Sigmoid colon (tissue), 7 donors: ENCODE results near the gene GORAB. TPM values are rescaled to one million over a fixed set of nuclear protein-coding genes. Genes with fewer than 3 reads are reported as not detected.

Source experiments
- DNase-seq: peaks from one replicate; pipeline ENCODE4 v3.0.0-alpha.2; 2019
- H3K27ac ChIP-seq, 4 donors: fragments of 200-600 bp; sonication (generic); one replicate each; pipeline ENCODE4 v1.5.1; 2016 to 2019; ENCODE audit warnings: mild to moderate bottlenecking in 1 of 4
- H3K27me3 ChIP-seq, 3 donors: fragments of 200-600 bp; sonication (generic); one replicate each; pipeline ENCODE4 v1.5.1; 2019; ENCODE audit warnings: mild to moderate bottlenecking in 1 of 3
- H3K36me3 ChIP-seq, 4 donors: fragments of 200-600 bp; sonication (generic); one replicate each; pipeline ENCODE4 v1.5.1; 2016 to 2019
- H3K4me1 ChIP-seq, 4 donors: fragments of 200-600 bp; sonication (generic); one replicate each; pipeline ENCODE4 v1.5.1; 2017 to 2019
- H3K4me3 ChIP-seq, 4 donors: fragments of 200-600 bp; sonication (generic); one replicate each; pipeline ENCODE4 v1.5.1; 2017 to 2019; ENCODE audit warnings: mild to moderate bottlenecking in 2 of 4, moderate library complexity in 1 of 4
- H3K9me3 ChIP-seq, 4 donors: fragments of 200-600 bp in 3 of 4; sonication (generic) in 3 of 4; one replicate each; pipeline versions ENCODE4 v1.5.1 to v1.6.1; 2013 to 2019
- CTCF ChIP-seq, 4 experiments: fragments of 450-650 bp in 3 of 4; fragments of 200-600 bp in 1 of 4; IDR thresholded peaks; one replicate each; pipeline ENCODE4 v1.5.1; 2016 to 2019; ENCODE audit warnings: antibody characterized with exemption in 4 of 4, mild to moderate bottlenecking in 3 of 4, moderate library complexity in 2 of 4
- EP300 ChIP-seq, 4 donors: sonication (generic); formaldehyde crosslinking; IDR thresholded peaks; one replicate each; pipeline ENCODE4 v1.6.1; 2017; ENCODE audit warnings: antibody characterized with exemption in 4 of 4
- POLR2A ChIP-seq, 2 donors: fragments of 450-650 bp; IDR thresholded peaks; one replicate each; pipeline ENCODE4 v1.6.1; 2016; ENCODE audit warnings: antibody characterized with exemption in 2 of 2, mild to moderate bottlenecking in 2 of 2, moderate library complexity in 2 of 2
- POLR2AphosphoS5 ChIP-seq, 4 donors: sonication (generic); formaldehyde crosslinking; IDR thresholded peaks; one replicate each; pipeline ENCODE4 v1.6.1; 2017; ENCODE audit warnings: antibody characterized with exemption in 4 of 4
- WGBS, 2 donors: extraction: QIAGEN DNeasy Blood & Tissue Kit; methylation state at CpG; one replicate each; pipeline ENCODE4 v1.1.7; 2013; 5-methylcytosine and 5-hydroxymethylcytosine counted together
- intact Hi-C: fragments of 100-400 bp; cut with DNase I; formaldehyde crosslinking; loops from one replicate; pipeline ENCODE4 v1.15.1; 2023
- polyA plus RNA-seq, 3 donors: library from polyadenylated mRNA; stranded (reverse); fragments of 200-250 nt; gene quantifications; one replicate each; pipeline ENCODE4 v1.2.3, GENCODE V29; 2013
- total RNA-seq, 4 donors: library from RNA; depleted of rRNA; stranded (reverse); fragments of >200 nt; gene quantifications; one replicate each; pipeline ENCODE4 v1.1.0, GENCODE V29; 2016
- donor health status: healthy with polysubstance abuse.
- donor health status: Bipolar disorder and iron deficiency.
- donor health status: healthy.

GORAB gene
- total and polyA plus RNA-seq, 7 donors, result 4.8 to 13.8 (median 8.9) TPM

- no peak for DNase-seq
- Histone ChIP-seq H3K4me1 (no peaks in the 10 kb centered on the region), H3K36me3 (no peaks in the 10 kb centered on the region), H3K27me3 (peaks cover 0 to 11% (median 0%) of the 10 kb centered on the region in 3 donors), H3K9me3 (peaks cover 0 to 7% (median 0%) of the 10 kb centered on the region in 4 donors), H3K27ac (no peak overlapping the region), H3K4me3 (no peak overlapping the region)
- TF ChIP-seq POLR2A (IDR thresholded peaks at IDR 0.05) (no peak), EP300 (IDR thresholded peaks at IDR 0.05) (no peak), POLR2AphosphoS5 (IDR thresholded peaks at IDR 0.05) (no peak), CTCF (IDR thresholded peaks at IDR 0.05) (no peak)
- 62 to 82% methylated on average over 5 of the region's 5 CpGs for WGBS, 2 donors
- intact Hi-C loops, result no loop called here
These were observed 62.2 kb downstream of the GORAB start for GRCh38 chr1:170594066-170594626.

DNA sequence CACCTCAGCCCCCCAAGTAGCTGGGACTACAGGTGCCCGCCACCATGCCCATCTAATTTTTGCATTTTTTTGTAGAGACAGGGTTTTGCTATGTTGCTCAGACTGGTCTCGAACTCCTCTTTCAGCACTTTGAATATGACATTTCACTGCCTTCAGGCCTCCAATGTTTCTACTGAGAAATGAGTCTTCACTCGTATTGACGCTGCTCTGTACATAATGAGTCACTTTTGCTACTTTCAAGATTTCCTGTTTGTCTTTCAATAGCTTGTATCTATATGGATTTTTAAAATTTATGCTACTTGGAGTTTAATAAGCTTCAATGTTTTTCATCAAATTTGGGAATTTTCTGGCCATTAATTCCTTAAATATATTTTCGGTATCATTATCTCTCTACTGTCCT is 64.7 kb downstream of the GORAB start:
- no peak for TF ChIP-seq EP300 (IDR thresholded peaks at IDR 0.05)
- no peak for TF ChIP-seq POLR2AphosphoS5 (IDR thresholded peaks at IDR 0.05)
- TF ChIP-seq POLR2A (IDR thresholded peaks at IDR 0.05), result no peak
- TF ChIP-seq CTCF (IDR thresholded peaks at IDR 0.05), result no peak
- WGBS, 2 donors, result 78 to 85% methylated on average over 5 of the region's 5 CpGs
- no peak for DNase-seq
- no peaks in the 10 kb centered on the region for H3K4me1 ChIP-seq
- peaks cover 0 to 1% (median 0%) of the 10 kb centered on the region in 3 donors for H3K27me3 ChIP-seq
- no peaks in the 10 kb centered on the region for H3K36me3 ChIP-seq
- peaks cover 0 to 7% (median 0%) of the 10 kb centered on the region in 4 donors for H3K9me3 ChIP-seq
- intact Hi-C loops, result no loop called here
- H3K27ac ChIP-seq, result no peak overlapping the region
- H3K4me3 ChIP-seq, result no peak overlapping the region

- H3K27ac ChIP-seq, result no peak overlapping the region
- TF ChIP-seq EP300 (IDR thresholded peaks at IDR 0.05), result no peak
- TF ChIP-seq POLR2AphosphoS5 (IDR thresholded peaks at IDR 0.05), result no peak
- TF ChIP-seq POLR2A (IDR thresholded peaks at IDR 0.05), result no peak
- no peak for TF ChIP-seq CTCF (IDR thresholded peaks at IDR 0.05)
- intact Hi-C loops, result no loop called here
- no peaks in the 10 kb centered on the region for H3K36me3 ChIP-seq
- H3K4me1 ChIP-seq, result no peaks in the 10 kb centered on the region
- WGBS, 2 donors, result 62 to 78% methylated on average over 1 of the region's 1 CpG
- no peaks in the 10 kb centered on the region for H3K27me3 ChIP-seq
- H3K9me3 ChIP-seq, result peaks cover 0 to 7% (median 0%) of the 10 kb centered on the region in 4 donors
- H3K4me3 ChIP-seq, result no peak overlapping the region
- DNase-seq, result no peak
These were observed 66.7 kb downstream of the GORAB start for GRCh38 chr1:170598618-170599017.

GRCh38 chr1:170599033-170599432 is 67.1 kb downstream of the GORAB start:
- Histone ChIP-seq H3K27me3 (no peaks in the 10 kb centered on the region), H3K27ac (no peak overlapping the region), H3K36me3 (no peaks in the 10 kb centered on the region), H3K9me3 (peaks cover 0 to 7% (median 0%) of the 10 kb centered on the region in 4 donors), H3K4me3 (no peak overlapping the region), H3K4me1 (no peaks in the 10 kb centered on the region)
- TF ChIP-seq POLR2A (IDR thresholded peaks at IDR 0.05), result no peak
- TF ChIP-seq POLR2AphosphoS5 (IDR thresholded peaks at IDR 0.05), result no peak
- no peak for TF ChIP-seq EP300 (IDR thresholded peaks at IDR 0.05)
- no peak for TF ChIP-seq CTCF (IDR thresholded peaks at IDR 0.05)
- no peak for DNase-seq
- intact Hi-C loops, result no loop called here

- H3K27ac ChIP-seq, result no peak overlapping the region
- no peaks in the 10 kb centered on the region for H3K27me3 ChIP-seq
- H3K4me3 ChIP-seq, result no peak overlapping the region
- 85 to 88% methylated on average over 1 of the region's 1 CpG for WGBS, 2 donors
- TF ChIP-seq POLR2AphosphoS5 (IDR thresholded peaks at IDR 0.05) (no peak), EP300 (IDR thresholded peaks at IDR 0.05) (no peak), CTCF (IDR thresholded peaks at IDR 0.05) (no peak), POLR2A (IDR thresholded peaks at IDR 0.05) (no peak)
- no peaks in the 10 kb centered on the region for H3K4me1 ChIP-seq
- H3K36me3 ChIP-seq, result no peaks in the 10 kb centered on the region
- no peak for DNase-seq
- no peaks in the 10 kb centered on the region for H3K9me3 ChIP-seq
- intact Hi-C loops, result no loop called here
These were observed 69.9 kb downstream of the GORAB start for GRCh38 chr1:170601866-170602265.
